HepG2 (cell line): ENCODE measurements around the gene DCST2. TPM values are rescaled to one million over a fixed set of nuclear protein-coding genes. Genes with fewer than 3 reads are reported as not detected.
A peak's percentile ranks its signal among the peaks of the same experiment; 100 is the strongest.

Experiments used
- ATAC-seq: fragments of 200-7000 bp; cut with Tn5 transposase; 3 replicates; pipeline ENCODE4 v1.9.1; 2020; ENCODE audit warnings: mild to moderate bottlenecking, moderate library complexity
- BruUV-seq: library from RNA; stranded (reverse); fragments of 400-500 nt; replicated peaks from 2 replicates; lab custom pipeline; 2021; lab: Mats Ljungman, UMichigan
- CTCF ChIA-PET: fragments of 300-600 bp; formaldehyde crosslinking; extraction: SDS; loops from one replicate; lab custom pipeline; 2021; ENCODE audit warnings: low total read pairs, inconsistent platforms, low intra/inter-chr PET ratio; lab: Yijun Ruan, JAX
- POLR2A ChIA-PET: fragments of 350-600 bp; sonication (Branson Sonifier 250); formaldehyde crosslinking; loops from one replicate; lab custom pipeline; 2020; ENCODE audit warnings: antibody characterized with exemption, inconsistent platforms; lab: Yijun Ruan, JAX
- DNase-seq: peaks from one replicate; pipeline ENCODE4 v3.0.0-alpha.2; 2015; ENCODE audit warnings: low spot score
- FAIRE-seq: peaks from 3 replicates; lab custom pipeline; 2011; peaks lifted over from hg19 to GRCh38; lab: Jason Lieb, UNC
- H2AFZ ChIP-seq: one replicate; pipeline ENCODE4 v1.6.1; 2011; ENCODE audit warnings: low read length, inconsistent platforms
- H3K27ac ChIP-seq: fragments of 300-600 bp; 3 replicates; pipeline ENCODE4 v1.8.0; 2011; ENCODE audit warnings: mixed run types, mild to moderate bottlenecking, mixed read lengths, low read length, inconsistent platforms; ENCODE audit not compliant: insufficient read depth; ENCODE audit errors: extremely low read length
- H3K27me3 ChIP-seq, 2 experiments: fragments of 200-600 bp in 1 of 2; 2 replicates in 1 of 2; 3 replicates in 1 of 2; pipeline versions ENCODE4 v1.6.0 to v1.8.0; 2011; ENCODE audit warnings: low read length in 2 of 2, mild to moderate bottlenecking in 2 of 2, moderate library complexity in 2 of 2, inconsistent platforms in 1 of 2; ENCODE audit not compliant: insufficient read depth in 2 of 2, control insufficient read depth in 1 of 2
- H3K36me3 ChIP-seq, 2 experiments: fragments of 200-600 bp in 1 of 2; replicated peaks in 1 of 2; 2 replicates in 1 of 2; 3 replicates in 1 of 2; pipeline versions ENCODE4 v1.5.1 to v1.8.0; 2011; ENCODE audit warnings: low read length in 2 of 2, inconsistent platforms in 1 of 2; ENCODE audit not compliant: insufficient read depth in 2 of 2, control insufficient read depth in 1 of 2
- H3K4me1 ChIP-seq: 2 replicates; pipeline ENCODE4 v1.5.1; 2012; ENCODE audit warnings: low read length, inconsistent platforms; ENCODE audit not compliant: insufficient read depth
- H3K4me2 ChIP-seq: 2 replicates; pipeline ENCODE4 v1.6.0; 2011; ENCODE audit warnings: low read depth, low read length, inconsistent platforms
- H3K4me3 ChIP-seq, 3 experiments: fragments of 200-600 bp in 1 of 3; sonication (generic), shearing (Covaris generic) in 1 of 3; replicated peaks in 1 of 3; 2 replicates each; pipeline ENCODE4 v1.5.1; 2011 to 2016; ENCODE audit warnings: low read length in 3 of 3, inconsistent platforms in 2 of 3, low read depth in 2 of 3, mild to moderate bottlenecking in 2 of 3, control low read depth in 1 of 3, mixed read lengths in 1 of 3; ENCODE audit not compliant: insufficient read depth in 1 of 3
- H3K79me2 ChIP-seq: one replicate; pipeline ENCODE4 v1.6.1; 2011; ENCODE audit warnings: low read length, inconsistent platforms; ENCODE audit not compliant: insufficient read depth
- H3K9ac ChIP-seq: 2 replicates; pipeline ENCODE4 v1.6.0; 2011; ENCODE audit warnings: mild to moderate bottlenecking, low read depth, low read length, inconsistent platforms; ENCODE audit not compliant: insufficient read depth
- H3K9me3 ChIP-seq: 2 replicates; pipeline ENCODE4 v1.5.1; 2012; ENCODE audit warnings: mild to moderate bottlenecking, low read length
- H4K20me1 ChIP-seq: 2 replicates; pipeline ENCODE4 v1.6.0; 2011; ENCODE audit warnings: inconsistent platforms, mild to moderate bottlenecking, low read length, moderate library complexity; ENCODE audit not compliant: insufficient read depth
- DNMT3B ChIP-seq: conservative IDR thresholded peaks from 2 replicates; pipeline ENCODE4 v1.6.1; 2016; ENCODE audit warnings: missing biosample characterization, control low read depth
- KLF15 ChIP-seq: sonication (generic); formaldehyde crosslinking; IDR thresholded peaks from 2 replicates; pipeline ENCODE4 v1.8.1; 2023; ENCODE audit warnings: borderline replicate concordance, mild to moderate bottlenecking, inconsistent platforms, missing genetic modification reagents, mixed read lengths
- NAIF1 ChIP-seq: sonication (generic); formaldehyde crosslinking; IDR thresholded peaks from 2 replicates; pipeline ENCODE4 v1.5.0; 2020; ENCODE audit warnings: mild to moderate bottlenecking, missing genetic modification reagents, borderline replicate concordance
- PATZ1 ChIP-seq: sonication (generic); formaldehyde crosslinking; IDR thresholded peaks from 2 replicates; pipeline ENCODE4 v1.4.0; 2020; ENCODE audit warnings: missing genetic modification reagents
- TFDP2 ChIP-seq: sonication (generic); formaldehyde crosslinking; IDR thresholded peaks from 2 replicates; pipeline ENCODE4 v1.4.0; 2020; ENCODE audit warnings: missing genetic modification reagents
- USF2 ChIP-seq, 2 experiments: sonication (generic) in 1 of 2; formaldehyde crosslinking in 1 of 2; IDR thresholded peaks; 2 replicates each; pipeline versions ENCODE4 v1.5.1 to v1.6.1; 2011 to 2020; ENCODE audit warnings: borderline replicate concordance in 1 of 2, low read depth in 1 of 2, low read length in 1 of 2, mild to moderate bottlenecking in 1 of 2, missing genetic modification reagents in 1 of 2, moderate library complexity in 1 of 2
- ZNF160 ChIP-seq: sonication (generic); formaldehyde crosslinking; IDR thresholded peaks from 2 replicates; pipeline ENCODE4 v1.8.0; 2022; ENCODE audit warnings: mild to moderate bottlenecking, inconsistent platforms, missing genetic modification reagents
- ZNF18 ChIP-seq: sonication (generic); formaldehyde crosslinking; IDR thresholded peaks from 2 replicates; pipeline ENCODE4 v1.8.0; 2022; ENCODE audit warnings: mild to moderate bottlenecking, missing genetic modification reagents; ENCODE audit not compliant: insufficient replicate concordance
- ZNF382 ChIP-seq: sonication (generic); formaldehyde crosslinking; IDR thresholded peaks from 2 replicates; pipeline ENCODE4 v1.5.0; 2020; ENCODE audit warnings: missing genetic modification reagents, mild to moderate bottlenecking, borderline replicate concordance
- ZNF816 ChIP-seq: sonication (generic); formaldehyde crosslinking; IDR thresholded peaks from 2 replicates; pipeline ENCODE4 v1.8.0; 2022; ENCODE audit warnings: missing genetic modification reagents, mild to moderate bottlenecking, borderline replicate concordance
- WGBS: methylation state at CpG from one replicate; pipeline ENCODE4 v1.1.6; 2017; ENCODE audit warnings: low lambda C conversion rate; 5-methylcytosine and 5-hydroxymethylcytosine counted together
- in situ Hi-C: cut with HindIII; loops from 2 replicates; pipeline ENCODE4 v1.10.0; 2017; ENCODE audit warnings: low pct_unique_long_range_greater_than_20kb; ENCODE audit not compliant: extremely low pct_ligation_motif_present
- intact Hi-C: fragments of 100-400 bp; cut with micrococcal nuclease; formaldehyde crosslinking; loops from one replicate; pipeline ENCODE4 v1.10.0; 2022; ENCODE audit not compliant: unreplicated experiment
- polyA plus RNA-seq, 8 experiments: library from polyadenylated mRNA; depleted of rRNA in 3 of 8; stranded (reverse) in 7 of 8; unstranded in 1 of 8; fragments of >200 nt; fragmentation: Illumina TruSeq in 4 of 8; extraction: Trizol in 4 of 8; gene quantifications; 2 replicates each; pipeline versions ENCODE4 v1.2.1 to v1.2.3, GENCODE V29; 2011 to 2016; ENCODE audit warnings: low read depth in 4 of 8, missing spikeins in 1 of 8, mixed read lengths in 1 of 8; ENCODE audit not compliant: insufficient read depth in 1 of 8
- total RNA-seq, 5 experiments: library from RNA; depleted of rRNA; stranded (reverse); fragments of >200 nt; fragmentation: Illumina TruSeq; extraction: Trizol; gene quantifications; 2 replicates each; pipeline ENCODE4 v1.2.3, GENCODE V29; 2016; ENCODE audit warnings: low read depth in 1 of 5

The DCST2 gene
- total and polyA plus RNA-seq, 2 of the 13 experiments (the other 11 are each of a cell fraction or from before 2014, with no cell fraction given): 0.74 TPM; not detected in 1

GRCh38 chr1:155049651-155050559 lies 16.3 kb upstream of the DCST2 start:
- in situ Hi-C loops: no loop called here
- intact Hi-C loops: loop anchor here (5.0 kb wide), 2 partner anchors 32 to 143 kb away; no protein-coding TSS in a partner anchor
- H3K36me3 ChIP-seq: no peaks in the 10 kb centered on the region; a peak in 1 of 5 replicates
- H3K9ac ChIP-seq: peak overlapping the region; percentile 70
- 9% methylated on average over 9 of the region's 10 CpGs for WGBS
- POLR2A ChIA-PET: interaction anchor here (1.0 to 1.4 kb wide), 4 partner anchors 11 to 78 kb away, joined by 3 to 7 read pairs (median 4); no protein-coding TSS in a partner anchor
- H3K4me3 ChIP-seq: peak overlapping the region in 2 of 3 experiments; percentile 21 to 88; a peak in 3 of 6 replicates
- FAIRE-seq (peak; percentile 46), DNase-seq (no peak), ATAC-seq (peak; percentile 3; the same call in 2 of the 3 replicates)
- TSS peak; percentile 76 for BruUV-seq
- peaks cover 59% of the 10 kb centered on the region for H3K4me1 ChIP-seq
- H3K9me3 ChIP-seq: no peaks in the 10 kb centered on the region
- no peaks in the 10 kb centered on the region for H3K27me3 ChIP-seq
- H4K20me1 ChIP-seq: no peaks in the 10 kb centered on the region
- CTCF ChIA-PET: interaction anchor here (1.8 to 2.0 kb wide), 2 partner anchors 12 to 32 kb away, joined by 5 to 7 read pairs; no protein-coding TSS in a partner anchor
- peak overlapping the region; percentile 96 for H3K4me2 ChIP-seq
- H2AFZ ChIP-seq: no peak overlapping the region
- H3K79me2 ChIP-seq: no peaks in the 10 kb centered on the region
- H3K27ac ChIP-seq: peak overlapping the region; percentile 66
- TF ChIP-seq NAIF1 (CRISPR knock-in tag): 0 out of 2 replicates have a peak, but pooled peaks have one; percentile 63
- no peak for TF ChIP-seq ZNF18 (CRISPR knock-in tag)
- 0 out of 2 replicates have a peak, but pooled peaks have one; percentile 24 for TF ChIP-seq ZNF160 (CRISPR knock-in tag)
- TF ChIP-seq PATZ1 (CRISPR knock-in tag): 0 out of 2 replicates have a peak, but pooled peaks have one; percentile 3
- TF ChIP-seq DNMT3B (CRISPR knock-in tag): no peak
- TF ChIP-seq TFDP2 (CRISPR knock-in tag): no peak
- no peak for TF ChIP-seq USF2 (IDR thresholded peaks at IDR 0.05; ENCODE audit: low read depth, low read length)
- peak; percentile 32; the same call in 1 of the 2 replicates for TF ChIP-seq USF2 (CRISPR knock-in tag; IDR thresholded peaks at IDR 0.05; ENCODE audit: borderline replicate concordance)
- TF ChIP-seq ZNF816 (CRISPR knock-in tag): 0 out of 2 replicates have a peak, but pooled peaks have one; percentile 69
- no peak for TF ChIP-seq ZNF382 (CRISPR knock-in tag)
- TF ChIP-seq KLF15 (CRISPR knock-in tag): 0 out of 2 replicates have a peak, but pooled peaks have one; percentile 66
